ENCODE results near the gene USP27X. TPM values are rescaled to one million over a fixed set of nuclear protein-coding genes. Genes with fewer than 3 reads are reported as not detected.

USP27X gene
- 1 to 10 TPM; 1.0 to 1.3 TPM for total RNA-seq

GRCh38 chrX:49878834-49879655 lies at the start of gene USP27X:
USP27X (plus strand) TSS chrX:49879484; CDS start chrX:49880308, 824 bp downstream.
- peak within 1 kb of the TSS; percentile 69 for H3K4me3 Mint-ChIP-seq
- no peaks in the 10 kb centered on the region for H3K9me3 Mint-ChIP-seq
- ChIA-PET POLR2A (interaction anchor here (0.7 kb wide), 2 partner anchors 13 to 321 kb away, joined by 3 read pairs; no protein-coding TSS in a partner anchor), CTCF (interaction anchor here (0.9 to 2.4 kb wide), 4 partner anchors 15 to 118 kb away, joined by 3 to 12 read pairs (median 4); no protein-coding TSS in a partner anchor)
- intact Hi-C loops (cut with micrococcal nuclease) = loop anchor here (10.0 kb wide), 1 partner anchor 114 kb away; no protein-coding TSS in a partner anchor
- H3K27ac Mint-ChIP-seq = peak within 1 kb of the TSS; percentile 70
- H3K27me3 Mint-ChIP-seq = no peaks in the 10 kb centered on the region
- peak; percentile 34 for TF ChIP-seq CTCF (IDR thresholded peaks at IDR 0.05)
- H3K4me1 Mint-ChIP-seq (ENCODE audit: low read depth) = peaks cover 25% of the 10 kb centered on the region
- ATAC-seq (peak; percentile 90), DNase-seq (peak; percentile 76)
- H3K36me3 Mint-ChIP-seq (ENCODE audit: low read depth) = no peaks in the 10 kb centered on the region

- ChIA-PET POLR2A (no interaction called here), CTCF (interaction anchor here (0.8 to 1.8 kb wide), 3 partner anchors 10 to 77 kb away, joined by 3 to 6 read pairs (median 4); no protein-coding TSS in a partner anchor)
- no peaks in the 10 kb centered on the region for H3K9me3 Mint-ChIP-seq
- no peak overlapping the region for H3K27ac Mint-ChIP-seq
- H3K4me1 Mint-ChIP-seq (ENCODE audit: low read depth) = peaks cover 4% of the 10 kb centered on the region
- DNase-seq (peak; percentile 18), ATAC-seq (no peak)
- TF ChIP-seq CTCF (IDR thresholded peaks at IDR 0.05) = peak; percentile 40
- intact Hi-C loops (cut with micrococcal nuclease) = no loop called here
- H3K36me3 Mint-ChIP-seq (ENCODE audit: low read depth) = no peaks in the 10 kb centered on the region
- peaks cover 2% of the 10 kb centered on the region for H3K27me3 Mint-ChIP-seq
- no peak overlapping the region for H3K4me3 Mint-ChIP-seq
Observed at GRCh38 chrX:49838374-49838773, 40.9 kb upstream of the USP27X start.

- ATAC-seq = peak; percentile 96
Observed at GRCh38 chrX:49840679-49841078, 38.6 kb upstream of the USP27X start.

GRCh38 chrX:49842621-49843020 lies 36.7 kb upstream of the USP27X start:
- peaks cover 4% of the 10 kb centered on the region for H3K4me1 Mint-ChIP-seq (ENCODE audit: low read depth)
- DNase-seq = no peak
- no peak for ATAC-seq
- TF ChIP-seq CTCF (IDR thresholded peaks at IDR 0.05) = no peak
- POLR2A ChIA-PET = no interaction called here
- H3K27ac Mint-ChIP-seq = no peak overlapping the region
- CTCF ChIA-PET = interaction anchor here (1.2 kb wide), 1 partner anchor 34 kb away, joined by 4 read pairs; no protein-coding TSS in a partner anchor
- no peaks in the 10 kb centered on the region for H3K9me3 Mint-ChIP-seq
- H3K4me3 Mint-ChIP-seq = no peak overlapping the region
- intact Hi-C loops (cut with micrococcal nuclease) = no loop called here
- no peaks in the 10 kb centered on the region for H3K36me3 Mint-ChIP-seq (ENCODE audit: low read depth)
- H3K27me3 Mint-ChIP-seq = no peaks in the 10 kb centered on the region

More at GRCh38 chrX:49840679-49841078, 38.6 kb upstream of the USP27X start:
- peaks cover 4% of the 10 kb centered on the region for H3K4me1 Mint-ChIP-seq (ENCODE audit: low read depth)
- H3K9me3 Mint-ChIP-seq = no peaks in the 10 kb centered on the region
- DNase-seq = peak; percentile 78
- H3K4me3 Mint-ChIP-seq = no peak overlapping the region
- TF ChIP-seq CTCF (IDR thresholded peaks at IDR 0.05) = no peak
- ChIA-PET CTCF (interaction anchor here (1.2 to 2.0 kb wide), 4 partner anchors 32 to 80 kb away, joined by 3 to 6 read pairs (median 4); no protein-coding TSS in a partner anchor), POLR2A (no interaction called here)
- no peaks in the 10 kb centered on the region for H3K27me3 Mint-ChIP-seq
- no peak overlapping the region for H3K27ac Mint-ChIP-seq
- intact Hi-C loops (cut with micrococcal nuclease) = no loop called here
- no peaks in the 10 kb centered on the region for H3K36me3 Mint-ChIP-seq (ENCODE audit: low read depth)

GRCh38 chrX:49844611-49845010 lies 34.7 kb upstream of the USP27X start:
- H3K27ac Mint-ChIP-seq = no peak overlapping the region
- no peak for TF ChIP-seq CTCF (IDR thresholded peaks at IDR 0.05)
- ATAC-seq (no peak), DNase-seq (no peak)
- intact Hi-C loops (cut with micrococcal nuclease) = no loop called here
- no peaks in the 10 kb centered on the region for H3K36me3 Mint-ChIP-seq (ENCODE audit: low read depth)
- ChIA-PET CTCF (no interaction called here), POLR2A (no interaction called here)
- H3K4me3 Mint-ChIP-seq = no peak overlapping the region
- H3K4me1 Mint-ChIP-seq (ENCODE audit: low read depth) = peaks cover 4% of the 10 kb centered on the region
- no peaks in the 10 kb centered on the region for H3K9me3 Mint-ChIP-seq
- no peaks in the 10 kb centered on the region for H3K27me3 Mint-ChIP-seq

All from activated CD8-positive, alpha-beta T cell treated with anti-CD3 and anti-CD28 coated beads for 36 hours (primary cell).